Measurements from ENCODE around the gene ZNHIT3. TPM values are rescaled to one million over a fixed set of nuclear protein-coding genes. Genes with fewer than 3 reads are reported as not detected.

Gene ZNHIT3
- total RNA-seq, 3 donors from 2014 or later (not counting 1 experiment from before 2014, with no cell fraction given), result 27.1 to 41.3 (median 36.6) TPM

DNA sequence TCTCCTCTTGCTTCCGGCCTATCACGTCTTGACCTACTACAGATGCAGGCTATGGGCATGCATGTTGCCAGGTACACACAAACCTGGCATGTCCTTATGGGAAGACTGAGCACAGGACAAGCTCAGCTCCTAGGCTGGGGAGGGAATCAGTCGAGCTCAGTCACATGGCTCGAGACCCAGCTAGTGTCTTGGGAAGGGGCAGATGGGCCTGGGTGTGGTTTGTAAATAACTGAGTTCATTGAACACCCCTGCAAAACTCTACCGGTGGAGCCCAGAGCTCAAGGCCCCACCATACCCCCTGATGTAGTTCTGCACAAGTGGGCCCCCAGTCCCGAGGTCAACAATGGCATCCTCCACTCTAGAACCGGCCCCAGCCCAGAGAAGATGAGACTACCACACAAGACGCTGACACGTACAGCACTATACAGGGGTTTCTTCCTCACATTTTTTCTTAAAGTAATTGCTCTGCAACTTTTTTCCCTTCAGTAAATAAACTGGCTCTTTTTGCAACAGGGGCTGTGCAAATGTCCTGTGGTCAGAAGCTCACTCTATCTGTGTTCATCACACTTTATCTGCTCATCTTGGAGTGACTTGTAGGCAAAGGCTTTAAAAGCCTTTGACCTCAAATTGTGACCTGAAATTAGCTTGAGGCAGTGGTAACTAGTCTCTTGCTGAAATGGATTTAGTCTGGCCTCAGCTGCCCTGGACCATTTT, 22.9 kb downstream of the ZNHIT3 start:
- no peak overlapping the region for H3K4me3 ChIP-seq (ENCODE audit: low read length)
- no peaks in the 10 kb centered on the region for H3K4me1 ChIP-seq (ENCODE audit: control insufficient read depth, insufficient read depth, low read length)
- H3K27ac ChIP-seq (ENCODE audit: low read length), result no peak overlapping the region
- Mint-ChIP-seq H3K36me3 (no peaks in the 10 kb centered on the region), H3K9me3 (no peaks in the 10 kb centered on the region), H3K4me1 (no peaks in the 10 kb centered on the region), H3K27me3 (ENCODE audit: low read depth in 2 of 2) (no peaks in the 10 kb centered on the region), H3K27ac (no peak overlapping the region), H3K4me3 (no peak overlapping the region)
- no peak for TF ChIP-seq CTCF (IDR thresholded peaks at IDR 0.05)
- ATAC-seq (no peak), DNase-seq (no peak)
- intact Hi-C loops (cut with micrococcal nuclease), result no loop called here
- WGBS (ENCODE audit: insufficient coverage), result over 99% methylated on average over 9 of the region's 9 CpGs
- no peaks in the 10 kb centered on the region for H3K27me3 ChIP-seq (ENCODE audit: control insufficient read depth, insufficient read depth, low read length)
- H3K9me3 ChIP-seq (ENCODE audit: control insufficient read depth, insufficient read depth, low read length), result no peaks in the 10 kb centered on the region
- peaks cover 8% of the 10 kb centered on the region for H3K36me3 ChIP-seq (ENCODE audit: control insufficient read depth, insufficient read depth, low read length)

- WGBS (ENCODE audit: insufficient coverage), result 92% methylated on average over 14 of the region's 14 CpGs
- Histone ChIP-seq H3K4me3 (ENCODE audit: low read length) (no peak overlapping the region), H3K27me3 (ENCODE audit: control insufficient read depth, insufficient read depth, low read length) (no peaks in the 10 kb centered on the region), H3K9me3 (ENCODE audit: control insufficient read depth, insufficient read depth, low read length) (no peaks in the 10 kb centered on the region), H3K4me1 (ENCODE audit: control insufficient read depth, insufficient read depth, low read length) (no peaks in the 10 kb centered on the region), H3K36me3 (ENCODE audit: control insufficient read depth, insufficient read depth, low read length) (peaks cover 4% of the 10 kb centered on the region), H3K27ac (ENCODE audit: low read length) (no peak overlapping the region)
- H3K36me3 Mint-ChIP-seq, result no peaks in the 10 kb centered on the region
- ATAC-seq (no peak), DNase-seq (no peak)
- H3K4me3 Mint-ChIP-seq, result no peak overlapping the region
- H3K9me3 Mint-ChIP-seq, result no peaks in the 10 kb centered on the region
- H3K27me3 Mint-ChIP-seq (ENCODE audit: low read depth in 2 of 2), result no peaks in the 10 kb centered on the region
- intact Hi-C loops (cut with micrococcal nuclease), result no loop called here
- no peak for TF ChIP-seq CTCF (IDR thresholded peaks at IDR 0.05)
- no peaks in the 10 kb centered on the region for H3K4me1 Mint-ChIP-seq
- H3K27ac Mint-ChIP-seq, result no peak overlapping the region
Observed at GRCh38 chr17:36510636-36511035, 24.2 kb downstream of the ZNHIT3 start.

DNA sequence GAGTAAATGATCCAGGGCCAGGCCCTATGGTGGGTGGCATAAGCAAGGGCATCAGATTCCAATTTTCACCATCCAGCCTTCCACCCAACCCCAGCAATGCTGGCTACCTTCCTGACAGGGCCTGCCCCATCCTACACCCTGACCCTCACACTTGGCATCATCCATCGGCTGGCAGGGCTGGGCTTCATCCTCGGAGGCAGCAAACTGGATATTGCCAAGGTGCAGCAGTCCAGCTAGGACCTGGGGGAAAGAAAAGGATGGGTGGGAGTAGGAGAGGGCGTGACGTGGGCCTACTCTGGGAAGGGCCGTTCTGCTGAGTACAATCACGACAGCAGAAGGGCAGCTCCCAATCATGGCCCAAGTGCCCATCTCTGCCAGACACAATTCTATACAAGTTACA, 24.7 kb downstream of the ZNHIT3 start:
- no peak for TF ChIP-seq CTCF (IDR thresholded peaks at IDR 0.05)
- H3K4me3 Mint-ChIP-seq, result no peak overlapping the region
- H3K36me3 Mint-ChIP-seq, result no peaks in the 10 kb centered on the region
- H3K4me1 ChIP-seq (ENCODE audit: control insufficient read depth, insufficient read depth, low read length), result no peaks in the 10 kb centered on the region
- no peaks in the 10 kb centered on the region for H3K4me1 Mint-ChIP-seq
- no peak overlapping the region for H3K27ac Mint-ChIP-seq
- no peaks in the 10 kb centered on the region for H3K9me3 ChIP-seq (ENCODE audit: control insufficient read depth, insufficient read depth, low read length)
- peaks cover 5% of the 10 kb centered on the region for H3K36me3 ChIP-seq (ENCODE audit: control insufficient read depth, insufficient read depth, low read length)
- no peak overlapping the region for H3K4me3 ChIP-seq (ENCODE audit: low read length)
- no peaks in the 10 kb centered on the region for H3K27me3 Mint-ChIP-seq (ENCODE audit: low read depth in 2 of 2)
- no peaks in the 10 kb centered on the region for H3K9me3 Mint-ChIP-seq
- DNase-seq (no peak), ATAC-seq (no peak)
- H3K27me3 ChIP-seq (ENCODE audit: control insufficient read depth, insufficient read depth, low read length), result no peaks in the 10 kb centered on the region
- no peak overlapping the region for H3K27ac ChIP-seq (ENCODE audit: low read length)
- 97% methylated on average over 6 of the region's 6 CpGs for WGBS (ENCODE audit: insufficient coverage)
- intact Hi-C loops (cut with micrococcal nuclease), result no loop called here

DNA sequence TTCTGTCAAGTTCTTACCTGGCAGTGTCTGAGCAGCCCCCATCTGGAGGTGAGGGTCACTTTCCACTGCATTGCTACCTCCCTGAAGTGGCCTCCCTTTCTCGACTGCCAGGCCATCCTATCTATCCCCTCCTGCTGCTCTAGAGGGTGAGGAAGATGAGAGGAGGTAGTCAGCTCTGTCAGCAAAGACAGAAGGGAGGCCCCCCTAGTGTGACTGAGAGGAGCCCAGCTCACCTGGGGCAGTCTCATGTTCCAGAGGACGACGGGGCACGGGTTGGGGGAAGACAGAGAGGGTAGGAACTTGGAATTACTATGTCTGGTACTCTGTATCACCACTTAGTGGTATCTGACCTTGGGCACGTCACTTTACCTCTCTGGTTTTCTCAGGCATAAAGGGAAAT, 26.2 kb downstream of the ZNHIT3 start:
- intact Hi-C loops (cut with micrococcal nuclease), result no loop called here
- 100% methylated on average over 4 of the region's 5 CpGs for WGBS (ENCODE audit: insufficient coverage)
- no peak overlapping the region for H3K4me3 Mint-ChIP-seq
- H3K4me1 ChIP-seq (ENCODE audit: control insufficient read depth, insufficient read depth, low read length), result no peaks in the 10 kb centered on the region
- H3K27ac ChIP-seq (ENCODE audit: low read length), result no peak overlapping the region
- H3K4me3 ChIP-seq (ENCODE audit: low read length), result no peak overlapping the region
- no peaks in the 10 kb centered on the region for H3K36me3 Mint-ChIP-seq
- H3K4me1 Mint-ChIP-seq, result no peaks in the 10 kb centered on the region
- ATAC-seq, result no peak
- H3K36me3 ChIP-seq (ENCODE audit: control insufficient read depth, insufficient read depth, low read length), result peaks cover 3% of the 10 kb centered on the region
- H3K27ac Mint-ChIP-seq, result no peak overlapping the region
- no peaks in the 10 kb centered on the region for H3K27me3 Mint-ChIP-seq (ENCODE audit: low read depth in 2 of 2)
- no peak for DNase-seq
- no peaks in the 10 kb centered on the region for H3K27me3 ChIP-seq (ENCODE audit: control insufficient read depth, insufficient read depth, low read length)
- no peaks in the 10 kb centered on the region for H3K9me3 Mint-ChIP-seq
- TF ChIP-seq CTCF (IDR thresholded peaks at IDR 0.05), result no peak
- H3K9me3 ChIP-seq (ENCODE audit: control insufficient read depth, insufficient read depth, low read length), result no peaks in the 10 kb centered on the region
